AG09309 (cell line): ENCODE data around the gene PANX3.

Source experiments
- DNase-seq: peaks from one replicate; pipeline ENCODE4 v3.0.0-alpha.2; 2010; ENCODE audit warnings: low read depth
- H3K4me3 ChIP-seq: 2 replicates; pipeline ENCODE4 v1.5.1; 2011; ENCODE audit warnings: mild to moderate bottlenecking, low read depth, low read length, moderate library complexity; ENCODE audit not compliant: control insufficient read depth
- TF ChIP-seq, protein P1 (sequence below): IDR thresholded peaks from 2 replicates; pipeline ENCODE4 v1.5.1; 2011; ENCODE audit warnings: mild to moderate bottlenecking, low read depth, low read length, inconsistent platforms; ENCODE audit not compliant: insufficient read depth, control insufficient read depth; ENCODE audit errors: missing control alignments

The PANX3 gene, protein sequence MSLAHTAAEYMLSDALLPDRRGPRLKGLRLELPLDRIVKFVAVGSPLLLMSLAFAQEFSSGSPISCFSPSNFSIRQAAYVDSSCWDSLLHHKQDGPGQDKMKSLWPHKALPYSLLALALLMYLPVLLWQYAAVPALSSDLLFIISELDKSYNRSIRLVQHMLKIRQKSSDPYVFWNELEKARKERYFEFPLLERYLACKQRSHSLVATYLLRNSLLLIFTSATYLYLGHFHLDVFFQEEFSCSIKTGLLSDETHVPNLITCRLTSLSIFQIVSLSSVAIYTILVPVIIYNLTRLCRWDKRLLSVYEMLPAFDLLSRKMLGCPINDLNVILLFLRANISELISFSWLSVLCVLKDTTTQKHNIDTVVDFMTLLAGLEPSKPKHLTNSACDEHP

DNA sequence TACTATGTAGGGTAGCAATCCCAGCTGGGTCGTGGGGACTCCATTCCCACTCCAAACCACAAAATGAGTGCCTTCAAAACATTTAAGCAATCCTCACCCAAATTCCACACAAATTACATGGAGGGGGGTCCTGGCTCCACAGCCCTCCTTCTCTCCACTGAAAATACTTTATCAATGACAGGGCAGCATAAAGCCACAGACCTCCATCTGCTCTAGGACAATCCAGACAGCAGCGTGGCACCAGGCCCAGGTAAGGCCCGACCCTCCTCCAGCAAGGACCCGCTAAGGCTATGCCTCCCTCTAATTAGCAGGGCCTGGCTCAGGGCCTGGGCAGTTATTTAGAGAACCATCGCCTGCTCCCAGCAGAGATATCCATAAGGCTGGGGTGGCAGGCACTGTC, at the start of gene PANX3:
Gene PANX3 (plus strand): TSS at position 365 of the 400 bp plus-strand sequence. CDS start 129 bp downstream, outside the sequence.
- no peak within 1 kb of the TSS for H3K4me3 ChIP-seq
- DNase-seq: no peak
- TF ChIP-seq, protein P1, sequence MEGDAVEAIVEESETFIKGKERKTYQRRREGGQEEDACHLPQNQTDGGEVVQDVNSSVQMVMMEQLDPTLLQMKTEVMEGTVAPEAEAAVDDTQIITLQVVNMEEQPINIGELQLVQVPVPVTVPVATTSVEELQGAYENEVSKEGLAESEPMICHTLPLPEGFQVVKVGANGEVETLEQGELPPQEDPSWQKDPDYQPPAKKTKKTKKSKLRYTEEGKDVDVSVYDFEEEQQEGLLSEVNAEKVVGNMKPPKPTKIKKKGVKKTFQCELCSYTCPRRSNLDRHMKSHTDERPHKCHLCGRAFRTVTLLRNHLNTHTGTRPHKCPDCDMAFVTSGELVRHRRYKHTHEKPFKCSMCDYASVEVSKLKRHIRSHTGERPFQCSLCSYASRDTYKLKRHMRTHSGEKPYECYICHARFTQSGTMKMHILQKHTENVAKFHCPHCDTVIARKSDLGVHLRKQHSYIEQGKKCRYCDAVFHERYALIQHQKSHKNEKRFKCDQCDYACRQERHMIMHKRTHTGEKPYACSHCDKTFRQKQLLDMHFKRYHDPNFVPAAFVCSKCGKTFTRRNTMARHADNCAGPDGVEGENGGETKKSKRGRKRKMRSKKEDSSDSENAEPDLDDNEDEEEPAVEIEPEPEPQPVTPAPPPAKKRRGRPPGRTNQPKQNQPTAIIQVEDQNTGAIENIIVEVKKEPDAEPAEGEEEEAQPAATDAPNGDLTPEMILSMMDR: no peak

DNA sequence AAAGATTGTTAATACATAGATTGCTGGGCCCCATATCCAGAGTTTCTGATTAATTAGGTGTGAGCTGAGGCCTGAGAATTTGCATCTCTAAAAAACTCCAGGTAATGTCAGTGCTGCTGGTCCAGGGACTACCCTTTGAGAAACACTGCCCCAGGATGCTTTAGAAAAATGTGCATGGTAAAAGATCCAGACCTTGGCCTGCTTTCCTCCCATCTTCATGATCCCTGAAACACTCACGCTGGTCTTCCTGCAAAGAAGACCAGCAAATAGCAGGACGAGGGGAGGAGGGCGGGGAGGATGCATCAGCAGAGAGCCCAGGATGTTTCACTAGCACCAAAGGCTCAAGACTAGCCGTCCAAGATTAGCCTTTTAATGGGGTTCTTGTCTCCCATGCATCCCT, 41.5 kb upstream of the PANX3 start, which contains the start of gene OR8A1:
Gene OR8A1 (plus strand): TSS at position 301 of the 400 bp plus-strand sequence. CDS start 123 bp downstream, outside the sequence.
- H3K4me3 ChIP-seq: no peak within 1 kb of the TSS
- TF ChIP-seq, protein P1: no peak
- no peak for DNase-seq

DNA sequence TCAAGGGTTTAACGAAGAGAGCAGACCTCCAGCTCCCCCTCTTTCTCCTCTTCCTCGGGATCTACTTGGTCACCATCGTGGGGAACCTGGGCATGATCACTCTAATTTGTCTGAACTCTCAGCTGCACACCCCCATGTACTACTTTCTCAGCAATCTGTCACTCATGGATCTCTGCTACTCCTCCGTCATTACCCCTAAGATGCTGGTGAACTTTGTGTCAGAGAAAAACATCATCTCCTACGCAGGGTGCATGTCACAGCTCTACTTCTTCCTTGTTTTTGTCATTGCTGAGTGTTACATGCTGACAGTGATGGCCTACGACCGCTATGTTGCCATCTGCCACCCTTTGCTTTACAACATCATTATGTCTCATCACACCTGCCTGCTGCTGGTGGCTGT, 41.1 kb upstream of the PANX3 start:
- no peak for DNase-seq
- TF ChIP-seq, protein P1: no peak
- no peak overlapping the region for H3K4me3 ChIP-seq

DNA sequence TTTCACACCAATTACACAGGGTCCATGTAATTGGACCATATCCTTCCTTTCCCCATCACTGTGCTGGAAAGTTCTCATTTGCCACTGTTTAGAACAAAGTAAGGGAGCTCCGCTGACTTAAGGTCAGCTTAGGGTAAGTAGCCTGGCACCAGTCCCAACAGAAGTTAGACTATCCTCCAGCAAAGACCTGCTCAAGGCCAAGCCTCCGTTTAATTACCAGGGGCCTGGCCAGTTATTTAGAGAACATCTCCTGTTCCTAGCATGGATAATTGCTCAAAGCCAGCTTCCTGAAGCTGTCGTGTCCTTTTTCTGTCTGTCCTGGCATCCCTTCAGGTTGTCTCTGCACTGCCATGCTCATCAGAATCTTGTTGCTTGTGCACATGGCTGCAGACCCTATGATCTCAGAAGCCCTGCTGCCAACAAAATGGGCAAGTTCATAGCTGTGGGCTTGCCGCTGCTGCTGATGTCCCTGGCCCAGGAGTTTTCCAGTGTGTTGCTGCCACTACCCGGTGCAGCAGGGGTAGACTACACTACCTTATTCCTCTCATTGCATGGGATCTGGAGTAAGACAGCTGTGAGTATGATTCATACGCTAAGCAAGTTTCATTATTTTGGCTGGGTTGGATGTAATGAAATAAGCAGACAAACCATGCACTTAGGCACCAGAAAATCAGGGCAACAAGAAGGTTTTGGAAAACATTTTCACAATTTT, 33.4 kb upstream of the PANX3 start:
- TF ChIP-seq, protein P1: no peak
- no peak for DNase-seq
- H3K4me3 ChIP-seq: no peak overlapping the region

DNA sequence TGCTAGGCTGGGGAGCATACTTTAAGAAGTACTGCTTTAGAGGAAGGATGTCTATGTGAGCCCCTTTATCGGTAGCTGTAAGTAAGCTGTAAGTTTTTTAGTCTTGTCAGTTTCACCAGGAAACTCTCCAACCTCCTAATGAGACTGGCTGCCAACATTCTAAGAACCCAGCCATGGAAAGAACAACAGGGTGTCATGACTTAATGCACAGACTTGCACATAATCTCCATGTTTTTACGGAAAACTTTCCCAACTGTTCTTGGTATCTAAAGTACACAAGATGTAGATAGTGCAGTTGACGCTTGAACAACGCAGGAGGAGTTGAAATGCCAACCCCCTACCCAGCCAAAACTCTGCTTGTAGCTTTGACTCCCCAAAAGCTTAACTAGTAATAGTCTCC, 32.5 kb upstream of the PANX3 start:
- no peak overlapping the region for H3K4me3 ChIP-seq
- TF ChIP-seq, protein P1: no peak
- no peak for DNase-seq

DNA sequence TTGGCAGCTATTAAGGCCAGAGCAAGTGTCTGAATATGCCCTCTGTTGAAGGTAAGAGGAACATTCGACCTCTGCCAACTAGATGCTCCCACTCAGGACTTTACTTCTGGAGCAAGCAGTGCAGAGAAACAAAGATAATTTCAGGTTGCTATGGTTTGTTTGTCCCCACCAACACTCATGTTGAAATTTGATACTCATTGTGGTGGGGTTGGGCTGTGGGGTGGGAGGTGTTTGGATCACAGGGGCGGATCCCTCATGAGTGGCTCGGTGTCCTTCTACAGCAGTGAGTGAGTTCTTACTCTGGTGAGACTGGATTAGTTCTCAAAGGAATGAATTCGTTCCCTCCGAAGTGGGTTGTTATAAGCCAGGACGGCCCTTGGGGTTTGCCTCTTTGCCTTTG, 29.4 kb upstream of the PANX3 start:
- no peak for DNase-seq
- TF ChIP-seq, protein P1: no peak
- no peak overlapping the region for H3K4me3 ChIP-seq
